Measurements from ENCODE around the gene JAK2. TPM values are rescaled to one million over a fixed set of nuclear protein-coding genes. Genes with fewer than 3 reads are reported as not detected.
A peak's percentile ranks its signal among the peaks of the same experiment; 100 is the strongest.

The JAK2 gene
- total and polyA plus RNA-seq, 9 of the 15 experiments (the other 6 are each of a cell fraction or from before 2014, with no cell fraction given) = 4.7 to 23.4 (median 15.3) TPM

DNA sequence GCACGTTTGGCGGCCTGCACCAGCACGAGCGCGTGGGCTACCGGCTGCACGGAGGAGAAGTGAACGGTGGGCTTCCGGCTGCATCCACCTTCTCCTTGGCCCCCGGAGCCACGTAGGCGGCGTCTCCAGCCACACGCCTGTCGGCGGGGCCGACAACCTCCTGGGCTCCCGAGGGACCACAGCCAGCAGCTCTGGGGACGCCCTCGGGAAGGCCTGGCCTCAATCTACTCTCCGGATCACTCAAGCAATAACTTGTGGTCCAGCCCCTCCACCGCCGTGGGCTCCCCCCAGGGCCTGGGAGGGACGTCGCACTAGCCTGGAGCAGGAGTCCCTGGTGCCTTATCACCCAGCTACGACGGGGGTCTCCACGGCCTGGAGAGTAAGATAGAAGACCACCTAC lies 126.6 kb downstream of the JAK2 start:
- H3K4me2 ChIP-seq (ENCODE audit: insufficient read depth, low read length) = no peak overlapping the region
- ChIA-PET POLR2A (no interaction called here), CTCF (ENCODE audit: low intra/inter-chr PET ratio) (no interaction called here)
- no peaks in the 10 kb centered on the region for H3K4me1 ChIP-seq (replicated peaks in 1 of 2; ENCODE audit: control insufficient read depth in 2 of 2, insufficient read depth in 2 of 2, low read length in 2 of 2)
- FAIRE-seq = no peak
- no peaks in the 10 kb centered on the region; the same call in 1 of the 2 replicates for H3K9me3 ChIP-seq (replicated peaks; ENCODE audit: control insufficient read depth, insufficient read depth, low read depth, low read length)
- no peaks in the 10 kb centered on the region for H3K79me2 ChIP-seq (ENCODE audit: control insufficient read depth, insufficient read depth, low read length)
- ATAC-seq = no peak
- H3K36me3 ChIP-seq (ENCODE audit: control insufficient read depth, insufficient read depth, low read length) = peaks cover 14% of the 10 kb centered on the region; the same call in 2 of the 3 replicates
- no peak overlapping the region for H3K27ac ChIP-seq (ENCODE audit: extremely low read depth, low read depth, low read length)
- BruUV-seq (replicated peaks) = no TSS peak
- H4K20me1 ChIP-seq (replicated peaks; ENCODE audit: control insufficient read depth, insufficient read depth, low read length) = no peaks in the 10 kb centered on the region
- WGBS (ENCODE audit: insufficient coverage, low coverage, missing lambda C conversion rate) = 93% methylated on average over 3 of the region's 28 CpGs
- no peaks in the 10 kb centered on the region for H3K9me1 ChIP-seq (ENCODE audit: control insufficient read depth, insufficient read depth, low read length)
- DNase-seq (ENCODE audit: extremely low read depth in 1 of 4, low spot score in 3 of 4) = no peak
- H3K4me3 ChIP-seq = no peak overlapping the region
- peak; percentile 35 for TF ChIP-seq POLR2G (IDR thresholded peaks at IDR 0.05; ENCODE audit: low read depth, low read length)
- no peak for TF ChIP-seq MBD1 (CRISPR knock-in tag; IDR thresholded peaks at IDR 0.05)
- TF ChIP-seq, protein P1, sequence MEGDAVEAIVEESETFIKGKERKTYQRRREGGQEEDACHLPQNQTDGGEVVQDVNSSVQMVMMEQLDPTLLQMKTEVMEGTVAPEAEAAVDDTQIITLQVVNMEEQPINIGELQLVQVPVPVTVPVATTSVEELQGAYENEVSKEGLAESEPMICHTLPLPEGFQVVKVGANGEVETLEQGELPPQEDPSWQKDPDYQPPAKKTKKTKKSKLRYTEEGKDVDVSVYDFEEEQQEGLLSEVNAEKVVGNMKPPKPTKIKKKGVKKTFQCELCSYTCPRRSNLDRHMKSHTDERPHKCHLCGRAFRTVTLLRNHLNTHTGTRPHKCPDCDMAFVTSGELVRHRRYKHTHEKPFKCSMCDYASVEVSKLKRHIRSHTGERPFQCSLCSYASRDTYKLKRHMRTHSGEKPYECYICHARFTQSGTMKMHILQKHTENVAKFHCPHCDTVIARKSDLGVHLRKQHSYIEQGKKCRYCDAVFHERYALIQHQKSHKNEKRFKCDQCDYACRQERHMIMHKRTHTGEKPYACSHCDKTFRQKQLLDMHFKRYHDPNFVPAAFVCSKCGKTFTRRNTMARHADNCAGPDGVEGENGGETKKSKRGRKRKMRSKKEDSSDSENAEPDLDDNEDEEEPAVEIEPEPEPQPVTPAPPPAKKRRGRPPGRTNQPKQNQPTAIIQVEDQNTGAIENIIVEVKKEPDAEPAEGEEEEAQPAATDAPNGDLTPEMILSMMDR (IDR thresholded peaks at IDR 0.05 in 2 of 3, conservative IDR thresholded peaks at IDR 0.05 in 1 of 3; ENCODE audit: insufficient read depth in 2 of 3, low read depth in 1 of 3, low read length in 3 of 3) = no peak
- intact Hi-C loops (cut with micrococcal nuclease) (no loop called here), in situ Hi-C loops (cut with MboI) (no loop called here)
- no peak overlapping the region for H3K9ac ChIP-seq (ENCODE audit: insufficient read depth in 1 of 2, low read depth in 2 of 2, low read length in 2 of 2)
- no peaks in the 10 kb centered on the region for H3K27me3 ChIP-seq (ENCODE audit: control insufficient read depth in 2 of 2, insufficient read depth in 2 of 2, low read length in 2 of 2)
- no peak overlapping the region for H2AFZ ChIP-seq (ENCODE audit: low read depth, low read length)
